Loucy (cell line): Measurements from ENCODE around the gene DZANK1.

Experiments used
- H2AFZ ChIP-seq: fragments of 200-600 bp; sonication (generic); 2 replicates; pipeline ENCODE4 v1.6.0; 2016; ENCODE audit warnings: antibody characterized with exemption, mild to moderate bottlenecking, low read length, moderate library complexity
- H3F3A ChIP-seq: fragments of 200-600 bp; 2 replicates; pipeline ENCODE4 v1.6.0; 2016; ENCODE audit warnings: antibody characterized with exemption, low read depth, mild to moderate bottlenecking
- H3K27me3 ChIP-seq: fragments of 200-600 bp; sonication (generic); 2 replicates; pipeline ENCODE4 v1.6.1; 2014; ENCODE audit warnings: low read length, mild to moderate bottlenecking; ENCODE audit not compliant: insufficient read depth, poor library complexity, severe bottlenecking
- H3K36me3 ChIP-seq: fragments of 200-600 bp; sonication (generic); 2 replicates; pipeline ENCODE4 v1.6.1; 2016; ENCODE audit warnings: low read length; ENCODE audit not compliant: insufficient read depth
- H3K4me1 ChIP-seq: fragments of 200-600 bp; sonication (generic); 2 replicates; pipeline ENCODE4 v1.5.1; 2014; ENCODE audit warnings: low read length, mild to moderate bottlenecking; ENCODE audit not compliant: insufficient read depth, poor library complexity, severe bottlenecking
- H3K4me2 ChIP-seq: fragments of 200-600 bp; sonication (generic); 2 replicates; pipeline ENCODE4 v1.6.0; 2014; ENCODE audit warnings: antibody characterized with exemption, low read length, low read depth, mild to moderate bottlenecking; ENCODE audit not compliant: poor library complexity, severe bottlenecking
- H3K4me3 ChIP-seq: fragments of 200-600 bp; sonication (generic); 2 replicates; pipeline ENCODE4 v1.5.1; 2014; ENCODE audit warnings: low read length, mild to moderate bottlenecking, mixed read lengths; ENCODE audit not compliant: poor library complexity, severe bottlenecking
- H3K79me2 ChIP-seq: fragments of 200-600 bp; sonication (generic); 2 replicates; pipeline ENCODE4 v1.6.1; 2014; ENCODE audit warnings: low read length; ENCODE audit not compliant: insufficient read depth
- H3K9ac ChIP-seq: fragments of 200-600 bp; sonication (generic); 2 replicates; pipeline ENCODE4 v1.6.0; 2014; ENCODE audit warnings: mild to moderate bottlenecking, low read depth, low read length, moderate library complexity; ENCODE audit not compliant: poor library complexity, severe bottlenecking
- H3K9me2 ChIP-seq: fragments of 200-600 bp; sonication (generic); replicated peaks from 2 replicates; pipeline ENCODE4 v1.6.1; 2016; ENCODE audit warnings: low read depth, low read length, mixed read lengths
- H3K9me3 ChIP-seq: fragments of 200-600 bp; sonication (generic); 2 replicates; pipeline ENCODE4 v1.6.1; 2014; ENCODE audit warnings: mild to moderate bottlenecking, antibody characterized with exemption, low read length, low read depth; ENCODE audit not compliant: insufficient read depth
- H4K20me1 ChIP-seq: fragments of 200-600 bp; sonication (generic); 2 replicates; pipeline ENCODE4 v1.6.0; 2014; ENCODE audit warnings: antibody characterized with exemption, low read length, mild to moderate bottlenecking; ENCODE audit not compliant: insufficient read depth, poor library complexity, severe bottlenecking
- CTCF ChIP-seq: fragments of 200-600 bp; sonication (generic); conservative IDR thresholded peaks from 2 replicates; pipeline ENCODE4 v1.5.1; 2014; ENCODE audit warnings: mild to moderate bottlenecking, antibody characterized with exemption, low read length
- EZH2phosphoT487 ChIP-seq: fragments of 200-600 bp; IDR thresholded peaks from 2 replicates; pipeline ENCODE4 v1.6.1; 2018; ENCODE audit warnings: antibody characterized with exemption, mild to moderate bottlenecking, moderate library complexity, borderline replicate concordance

DZANK1 gene

GRCh38 chr20:18481596-18481995, 14.8 kb upstream of the DZANK1 start:
- no peak overlapping the region for H3K4me3 ChIP-seq
- no peaks in the 10 kb centered on the region for H3K79me2 ChIP-seq
- H3K27me3 ChIP-seq = no peaks in the 10 kb centered on the region
- no peaks in the 10 kb centered on the region for H3K4me1 ChIP-seq
- no peaks in the 10 kb centered on the region for H4K20me1 ChIP-seq
- no peaks in the 10 kb centered on the region for H3F3A ChIP-seq
- no peak overlapping the region for H3K4me2 ChIP-seq
- H3K9me2 ChIP-seq = no peaks in the 10 kb centered on the region
- peaks cover 40% of the 10 kb centered on the region; the same call in 1 of the 2 replicates for H3K36me3 ChIP-seq
- TF ChIP-seq EZH2phosphoT487 = no peak
- no peak for TF ChIP-seq CTCF
- H2AFZ ChIP-seq = no peak overlapping the region
- H3K9ac ChIP-seq = no peak overlapping the region
- no peaks in the 10 kb centered on the region for H3K9me3 ChIP-seq

GRCh38 chr20:18477821-18478220, 11.0 kb upstream of the DZANK1 start:
- TF ChIP-seq CTCF (no peak), EZH2phosphoT487 (no peak)
- no peak overlapping the region for H2AFZ ChIP-seq
- no peak overlapping the region for H3K4me3 ChIP-seq
- no peaks in the 10 kb centered on the region for H3K9me2 ChIP-seq
- H3K79me2 ChIP-seq = no peaks in the 10 kb centered on the region
- H3K27me3 ChIP-seq = no peaks in the 10 kb centered on the region
- H3F3A ChIP-seq = no peaks in the 10 kb centered on the region
- H3K36me3 ChIP-seq = peaks cover 34% of the 10 kb centered on the region; the same call in 1 of the 2 replicates
- H3K4me2 ChIP-seq = no peak overlapping the region
- H3K9ac ChIP-seq = no peak overlapping the region
- H3K9me3 ChIP-seq = no peaks in the 10 kb centered on the region
- no peaks in the 10 kb centered on the region for H4K20me1 ChIP-seq
- no peaks in the 10 kb centered on the region for H3K4me1 ChIP-seq

GRCh38 chr20:18477218-18477617, 10.4 kb upstream of the DZANK1 start:
- Histone ChIP-seq H3K4me3 (no peak overlapping the region), H3K36me3 (peaks cover 28% of the 10 kb centered on the region; the same call in 1 of the 2 replicates), H3F3A (no peaks in the 10 kb centered on the region), H3K27me3 (no peaks in the 10 kb centered on the region), H3K9ac (no peak overlapping the region), H2AFZ (no peak overlapping the region), H3K4me1 (no peaks in the 10 kb centered on the region), H3K9me3 (no peaks in the 10 kb centered on the region), H4K20me1 (no peaks in the 10 kb centered on the region), H3K4me2 (no peak overlapping the region), H3K9me2 (no peaks in the 10 kb centered on the region), H3K79me2 (no peaks in the 10 kb centered on the region)
- no peak for TF ChIP-seq EZH2phosphoT487
- no peak for TF ChIP-seq CTCF
